ENCODE results near the gene ISG15. TPM values are rescaled to one million over a fixed set of nuclear protein-coding genes. Genes with fewer than 3 reads are reported as not detected.

Gene ISG15
- total and polyA plus RNA-seq, 2 of the 13 experiments (the other 11 are each of a cell fraction or from before 2014, with no cell fraction given) = 42.1 to 54.9 TPM

DNA sequence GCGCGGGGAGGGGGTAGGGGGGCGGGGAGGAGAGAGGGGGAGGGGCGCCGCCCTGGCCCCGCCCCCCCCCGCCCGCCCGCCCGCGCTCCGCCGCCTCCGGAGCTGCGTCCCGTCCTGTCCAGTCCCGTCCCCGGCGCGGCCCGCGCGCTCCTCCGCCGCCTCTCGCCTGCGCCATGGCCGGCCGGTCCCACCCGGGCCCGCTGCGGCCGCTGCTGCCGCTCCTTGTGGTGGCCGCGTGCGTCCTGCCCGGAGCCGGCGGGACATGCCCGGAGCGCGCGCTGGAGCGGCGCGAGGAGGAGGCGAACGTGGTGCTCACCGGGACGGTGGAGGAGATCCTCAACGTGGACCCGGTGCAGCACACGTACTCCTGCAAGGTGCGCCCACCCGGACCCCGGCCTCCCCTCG is 6.7 kb downstream of the ISG15 start, which contains the start of gene AGRN (continued):
- TF ChIP-seq ATF7 (IDR thresholded peaks at IDR 0.05) (no peak), ATF7 (CRISPR knock-in tag; IDR thresholded peaks at IDR 0.05) (no peak), KDM5B (CRISPR knock-in tag; IDR thresholded peaks at IDR 0.05; ENCODE audit: borderline replicate concordance) (0 out of 2 replicates have a peak, but pooled peaks have one; percentile 25), MAZ (IDR thresholded peaks at IDR 0.05; ENCODE audit: borderline replicate concordance, low read depth, low read length) (no peak), MAZ (CRISPR knock-in tag; IDR thresholded peaks at IDR 0.05; ENCODE audit: low read depth) (peak; percentile 72; the same call in 1 of the 2 replicates), ARNT2 (CRISPR knock-in tag; IDR thresholded peaks at IDR 0.05; ENCODE audit: low read depth) (peak; percentile 68; the same call in 1 of the 2 replicates), HOXA5 (CRISPR knock-in tag; IDR thresholded peaks at IDR 0.05) (0 out of 2 replicates have a peak, but pooled peaks have one; percentile 14), ZFY (CRISPR knock-in tag; IDR thresholded peaks at IDR 0.05) (peak; percentile 63), RBFOX2 (IDR thresholded peaks at IDR 0.05; ENCODE audit: low read depth, low read length) (peak; percentile 72), MAX (IDR thresholded peaks at IDR 0.05) (peak; percentile 25; the same call in 1 of the 2 replicates), MEIS2 (CRISPR knock-in tag; IDR thresholded peaks at IDR 0.05) (0 out of 2 replicates have a peak, but pooled peaks have one; percentile 51), RAD21 (CRISPR knock-in tag; IDR thresholded peaks at IDR 0.05) (0 out of 2 replicates have a peak, but pooled peaks have one; percentile 39), SETDB1 (CRISPR knock-in tag; IDR thresholded peaks at IDR 0.05; ENCODE audit: borderline replicate concordance) (no peak), ZNF121 (CRISPR knock-in tag; IDR thresholded peaks at IDR 0.05) (peak; percentile 8; the same call in 1 of the 2 replicates), SPEN (CRISPR knock-in tag; IDR thresholded peaks at IDR 0.05; ENCODE audit: low read depth) (peak; percentile 20; the same call in 1 of the 2 replicates), POLR2AphosphoS5 (IDR thresholded peaks at IDR 0.05; ENCODE audit: low read depth, low read length) (peak; percentile 53; the same call in 1 of the 2 replicates), ZNF263 (CRISPR knock-in tag; IDR thresholded peaks at IDR 0.05) (no peak; the same call in 1 of the 2 replicates), NFKB2 (CRISPR knock-in tag; IDR thresholded peaks at IDR 0.05; ENCODE audit: borderline replicate concordance) (no peak; the same call in 1 of the 2 replicates)
- TF ChIP-seq, protein P1, sequence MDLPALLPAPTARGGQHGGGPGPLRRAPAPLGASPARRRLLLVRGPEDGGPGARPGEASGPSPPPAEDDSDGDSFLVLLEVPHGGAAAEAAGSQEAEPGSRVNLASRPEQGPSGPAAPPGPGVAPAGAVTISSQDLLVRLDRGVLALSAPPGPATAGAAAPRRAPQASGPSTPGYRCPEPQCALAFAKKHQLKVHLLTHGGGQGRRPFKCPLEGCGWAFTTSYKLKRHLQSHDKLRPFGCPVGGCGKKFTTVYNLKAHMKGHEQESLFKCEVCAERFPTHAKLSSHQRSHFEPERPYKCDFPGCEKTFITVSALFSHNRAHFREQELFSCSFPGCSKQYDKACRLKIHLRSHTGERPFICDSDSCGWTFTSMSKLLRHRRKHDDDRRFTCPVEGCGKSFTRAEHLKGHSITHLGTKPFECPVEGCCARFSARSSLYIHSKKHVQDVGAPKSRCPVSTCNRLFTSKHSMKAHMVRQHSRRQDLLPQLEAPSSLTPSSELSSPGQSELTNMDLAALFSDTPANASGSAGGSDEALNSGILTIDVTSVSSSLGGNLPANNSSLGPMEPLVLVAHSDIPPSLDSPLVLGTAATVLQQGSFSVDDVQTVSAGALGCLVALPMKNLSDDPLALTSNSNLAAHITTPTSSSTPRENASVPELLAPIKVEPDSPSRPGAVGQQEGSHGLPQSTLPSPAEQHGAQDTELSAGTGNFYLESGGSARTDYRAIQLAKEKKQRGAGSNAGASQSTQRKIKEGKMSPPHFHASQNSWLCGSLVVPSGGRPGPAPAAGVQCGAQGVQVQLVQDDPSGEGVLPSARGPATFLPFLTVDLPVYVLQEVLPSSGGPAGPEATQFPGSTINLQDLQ (CRISPR knock-in tag; IDR thresholded peaks at IDR 0.05) = no peak

All from HepG2 (cell line).